GM12878 (cell line): ENCODE data around the gene CNTRL. TPM values are rescaled to one million over a fixed set of nuclear protein-coding genes. Genes with fewer than 3 reads are reported as not detected.

ENCODE experiments used
- BACH1 ChIP-seq: fragments of 450-650 bp; IDR thresholded peaks from 2 replicates; pipeline ENCODE4 v1.6.1; 2017; ENCODE audit warnings: mild to moderate bottlenecking, borderline replicate concordance
- BCLAF1 ChIP-seq: fragments of 450-650 bp; IDR thresholded peaks from 2 replicates; pipeline ENCODE4 v1.6.1; 2017; ENCODE audit warnings: antibody characterized with exemption, mild to moderate bottlenecking, moderate library complexity
- BHLHE40 ChIP-seq, 2 experiments: fragments of 450-650 bp in 1 of 2; IDR thresholded peaks; 2 replicates each; pipeline ENCODE4 v1.6.1; 2011 to 2017; ENCODE audit warnings: low read depth in 2 of 2, borderline replicate concordance in 1 of 2, improper control_type of control experiment in 1 of 2, low read length in 1 of 2, mild to moderate bottlenecking in 1 of 2
- CBFB ChIP-seq: IDR thresholded peaks from 2 replicates; pipeline ENCODE4 v1.6.1; 2016; ENCODE audit warnings: antibody characterized with exemption, low read depth
- EP300 ChIP-seq, 2 experiments: fragments of 150-350 bp in 1 of 2; IDR thresholded peaks; 2 replicates each; pipeline ENCODE4 v1.6.1; 2011 to 2012; ENCODE audit warnings: low read depth in 2 of 2, low read length in 2 of 2, borderline replicate concordance in 1 of 2, improper control_type of control experiment in 1 of 2, inconsistent platforms in 1 of 2; ENCODE audit not compliant: control insufficient read depth in 1 of 2
- HDAC6 ChIP-seq: fragments of 200-600 bp; sonication (generic); IDR thresholded peaks from one replicate; pipeline ENCODE4 v1.8.0; 2017; ENCODE audit warnings: antibody characterized with exemption; ENCODE audit not compliant: unreplicated experiment
- IKZF1 ChIP-seq: fragments of 450-650 bp; conservative IDR thresholded peaks from 2 replicates; pipeline ENCODE4 v1.6.1; 2017; ENCODE audit warnings: antibody characterized with exemption, mild to moderate bottlenecking
- NKRF ChIP-seq: fragments of 450-650 bp; conservative IDR thresholded peaks from 2 replicates; pipeline ENCODE4 v1.6.1; 2017; ENCODE audit warnings: mild to moderate bottlenecking, moderate library complexity
- PBX3 ChIP-seq: IDR thresholded peaks from 2 replicates; pipeline ENCODE4 v1.6.1; 2011; ENCODE audit warnings: mild to moderate bottlenecking, low read depth, low read length, moderate library complexity; ENCODE audit not compliant: insufficient replicate concordance
- POLR2AphosphoS5 ChIP-seq: IDR thresholded peaks from 2 replicates; pipeline ENCODE4 v1.6.1; 2011; ENCODE audit warnings: mild to moderate bottlenecking, low read length, inconsistent platforms
- RELA ChIP-seq: fragments of 450-650 bp; IDR thresholded peaks from 2 replicates; pipeline ENCODE4 v1.8.0; 2014; ENCODE audit warnings: borderline replicate concordance; ENCODE audit not compliant: partially characterized antibody
- SKIL ChIP-seq: fragments of 450-650 bp; IDR thresholded peaks from 2 replicates; pipeline ENCODE4 v1.6.1; 2017; ENCODE audit warnings: mild to moderate bottlenecking, low read depth, inconsistent platforms; ENCODE audit not compliant: poor library complexity, severe bottlenecking
- SREBF1 ChIP-seq: IDR thresholded peaks from 2 replicates; pipeline ENCODE4 v1.6.1; 2012; ENCODE audit warnings: mild to moderate bottlenecking, low read length
- SREBF2 ChIP-seq: IDR thresholded peaks from 2 replicates; pipeline ENCODE4 v1.6.1; 2012; ENCODE audit warnings: mild to moderate bottlenecking, low read length
- TCF12 ChIP-seq: IDR thresholded peaks from 2 replicates; pipeline ENCODE4 v1.6.1; 2011; ENCODE audit warnings: low read depth, mild to moderate bottlenecking, low read length
- ZNF687 ChIP-seq: fragments of 450-650 bp; IDR thresholded peaks from 2 replicates; pipeline ENCODE4 v1.6.1; 2017; ENCODE audit warnings: mild to moderate bottlenecking, moderate library complexity
- polyA plus RNA-seq, 11 experiments: library from polyadenylated mRNA; depleted of rRNA in 4 of 11; unstranded in 6 of 11; stranded (reverse) in 5 of 11; fragments of >200 nt; fragmentation: Nextera tagmentation in 4 of 11; fragmentation: Illumina TruSeq in 1 of 11; extraction: Ambion mirVana in 4 of 11; extraction: Trizol in 1 of 11; gene quantifications; 1 replicate in 1 of 11; 2 replicates in 10 of 11; pipeline versions ENCODE4 v1.2.1 to v1.2.3, GENCODE V29; 2011 to 2016; ENCODE audit warnings: inconsistent platforms in 2 of 11, missing spikeins in 2 of 11, low read depth in 1 of 11
- total RNA-seq, 4 experiments: library from RNA; depleted of rRNA in 3 of 4; stranded (reverse); fragments of >200 nt in 3 of 4; fragmentation: Illumina TruSeq in 1 of 4; extraction: Trizol in 1 of 4; gene quantifications; 2 replicates each; pipeline versions ENCODE4 v1.2.1 to v1.2.3, GENCODE V29; 2013 to 2021

CNTRL gene
- total and polyA plus RNA-seq, 10 of the 15 experiments (the other 5 are each of a cell fraction or from before 2014, with no cell fraction given) = 20.0 to 65.4 (median 38.8) TPM

- TF ChIP-seq ZNF687 (no peak), IKZF1 (peak; percentile 28; the same call in 1 of the 2 replicates), HDAC6 (no peak), SREBF1 (no peak), RELA (no peak), SREBF2 (no peak), TCF12 (no peak), NKRF (no peak), CBFB (0 out of 2 replicates have a peak, but pooled peaks have one; percentile 21), BACH1 (no peak; the same call in 1 of the 2 replicates), POLR2AphosphoS5 (peak; percentile 65; the same call in 1 of the 2 replicates), PBX3 (no peak), BCLAF1 (no peak), BHLHE40 (IDR thresholded peaks at IDR 0.05; ENCODE audit: borderline replicate concordance in 1 of 2, low read depth in 2 of 2, low read length in 1 of 2) (no peak), SKIL (peak; percentile 52), EP300 (IDR thresholded peaks at IDR 0.05; ENCODE audit: borderline replicate concordance in 1 of 2, control insufficient read depth in 1 of 2, low read depth in 2 of 2, low read length in 2 of 2) (peak; percentile 65 to 83; a peak in 2 of 4 replicates)
These were observed 2.9 kb upstream of the CNTRL start (continued) for GRCh38 chr9:121071756-121072421.
